Measurements from ENCODE around the gene MPP2.

The MPP2 gene

GRCh38 chr17:43916385-43916784 is 9.0 kb upstream of the MPP2 start:
- Histone ChIP-seq H3K27me3 (ENCODE audit: insufficient read depth, poor library complexity, severe bottlenecking) (peaks cover 16% of the 10 kb centered on the region), H3K9me3 (ENCODE audit: severe bottlenecking) (no peaks in the 10 kb centered on the region), H3K4me1 (ENCODE audit: insufficient read depth, poor library complexity, severe bottlenecking) (no peaks in the 10 kb centered on the region), H3K4me3 (ENCODE audit: severe bottlenecking) (no peak overlapping the region), H3K27ac (ENCODE audit: poor library complexity, severe bottlenecking) (no peak overlapping the region), H3K36me3 (ENCODE audit: low read depth) (no peaks in the 10 kb centered on the region)
- ATAC-seq (ENCODE audit: low read depth) (no peak), DNase-seq (ENCODE audit: low spot score) (no peak)
- TF ChIP-seq CTCF (IDR thresholded peaks at IDR 0.05; ENCODE audit: poor library complexity, severe bottlenecking) = no peak

- Histone ChIP-seq H3K4me1 (ENCODE audit: insufficient read depth, poor library complexity, severe bottlenecking) (no peaks in the 10 kb centered on the region), H3K36me3 (ENCODE audit: low read depth) (no peaks in the 10 kb centered on the region), H3K4me3 (ENCODE audit: severe bottlenecking) (no peak overlapping the region), H3K9me3 (ENCODE audit: severe bottlenecking) (no peaks in the 10 kb centered on the region), H3K27me3 (ENCODE audit: insufficient read depth, poor library complexity, severe bottlenecking) (peaks cover 16% of the 10 kb centered on the region), H3K27ac (ENCODE audit: poor library complexity, severe bottlenecking) (no peak overlapping the region)
- no peak for TF ChIP-seq CTCF (IDR thresholded peaks at IDR 0.05; ENCODE audit: poor library complexity, severe bottlenecking)
- ATAC-seq (ENCODE audit: low read depth) (no peak), DNase-seq (ENCODE audit: low spot score) (no peak)
Observed at GRCh38 chr17:43915559-43915958, 8.2 kb upstream of the MPP2 start.

GRCh38 chr17:43914451-43914850 is 7.1 kb upstream of the MPP2 start:
- Histone ChIP-seq H3K27ac (ENCODE audit: poor library complexity, severe bottlenecking) (no peak overlapping the region), H3K4me3 (ENCODE audit: severe bottlenecking) (no peak overlapping the region), H3K4me1 (ENCODE audit: insufficient read depth, poor library complexity, severe bottlenecking) (no peaks in the 10 kb centered on the region), H3K27me3 (ENCODE audit: insufficient read depth, poor library complexity, severe bottlenecking) (peaks cover 16% of the 10 kb centered on the region), H3K36me3 (ENCODE audit: low read depth) (no peaks in the 10 kb centered on the region), H3K9me3 (ENCODE audit: severe bottlenecking) (no peaks in the 10 kb centered on the region)
- TF ChIP-seq CTCF (IDR thresholded peaks at IDR 0.05; ENCODE audit: poor library complexity, severe bottlenecking) = no peak
- DNase-seq (ENCODE audit: low spot score) (no peak), ATAC-seq (ENCODE audit: low read depth) (no peak)

GRCh38 chr17:43913584-43913983 is 6.2 kb upstream of the MPP2 start:
- H3K9me3 ChIP-seq (ENCODE audit: severe bottlenecking) = no peaks in the 10 kb centered on the region
- ATAC-seq (ENCODE audit: low read depth) = no peak

More at GRCh38 chr17:43913584-43913983, 6.2 kb upstream of the MPP2 start:
- no peak overlapping the region for H3K27ac ChIP-seq (ENCODE audit: poor library complexity, severe bottlenecking)
- peaks cover 16% of the 10 kb centered on the region for H3K27me3 ChIP-seq (ENCODE audit: insufficient read depth, poor library complexity, severe bottlenecking)
- no peak for TF ChIP-seq CTCF (IDR thresholded peaks at IDR 0.05; ENCODE audit: poor library complexity, severe bottlenecking)
- no peaks in the 10 kb centered on the region for H3K4me1 ChIP-seq (ENCODE audit: insufficient read depth, poor library complexity, severe bottlenecking)
- no peak for DNase-seq (ENCODE audit: low spot score)
- no peak overlapping the region for H3K4me3 ChIP-seq (ENCODE audit: severe bottlenecking)
- H3K36me3 ChIP-seq (ENCODE audit: low read depth) = no peaks in the 10 kb centered on the region

Data from RWPE2 (cell line).